Measurements from ENCODE around the gene SPATA31C1. TPM values are rescaled to one million over a fixed set of nuclear protein-coding genes. Genes with fewer than 3 reads are reported as not detected.
"Not testable (repeated sequence)": the region's sequence is repeated elsewhere in the genome, so short reads cannot be mapped to it uniquely, and the experiment has no call there.

Gene SPATA31C1
- total RNA-seq (2016; rRNA removed; fragmentation: Illumina TruSeq; extraction: Trizol) (not detected in 2 replicates), polyA plus RNA-seq (2011; rRNA removed) (not detected in 2 replicates), polyA minus RNA-seq (2011; rRNA and poly(A)+ RNA removed; ENCODE audit: low replicate concordance) (not detected in 2 replicates), Bru-seq, nascent RNA (not detected), BruChase-seq, experiment 1, labeled RNA remaining after a 6-hour chase (not detected), BruChase-seq, experiment 2, labeled RNA remaining after a 2-hour chase (not detected)
- total RNA-seq (2016; cell fraction: cytosol; rRNA removed; fragmentation: Illumina TruSeq; extraction: Trizol; ENCODE audit: low read depth) = not detected in 2 replicates
- not detected in 2 replicates for total RNA-seq (2016; cell fraction: insoluble cytoplasmic fraction; rRNA removed; fragmentation: Illumina TruSeq; extraction: Trizol)
- not detected in 2 replicates for total RNA-seq (2016; cell fraction: membrane; rRNA removed; fragmentation: Illumina TruSeq; extraction: Trizol)
- total RNA-seq (2016; cell fraction: nucleus; rRNA removed; fragmentation: Illumina TruSeq; extraction: Trizol) = not detected in 2 replicates
- not detected in 2 replicates for polyA plus RNA-seq (2011; cell fraction: cytosol; rRNA removed)
- not detected in 2 replicates for polyA plus RNA-seq (2011; cell fraction: nucleus; rRNA removed)
- not detected in 2 replicates for polyA plus RNA-seq (2012)
- polyA plus RNA-seq (2016; cell fraction: cytosol; fragmentation: Illumina TruSeq; extraction: Trizol; ENCODE audit: low read depth) = not detected in 2 replicates
- not detected in 2 replicates for polyA plus RNA-seq (2016; cell fraction: insoluble cytoplasmic fraction; fragmentation: Illumina TruSeq; extraction: Trizol; ENCODE audit: low read depth)
- polyA plus RNA-seq (2016; cell fraction: membrane; fragmentation: Illumina TruSeq; extraction: Trizol; ENCODE audit: low read depth) = not detected in 2 replicates
- not detected in 2 replicates for polyA plus RNA-seq (2016; cell fraction: nucleus; fragmentation: Illumina TruSeq; extraction: Trizol; ENCODE audit: insufficient read depth, low read depth)
- not detected in 2 replicates for polyA minus RNA-seq (2011; cell fraction: cytosol; rRNA and poly(A)+ RNA removed)
- polyA minus RNA-seq (2011; cell fraction: nucleus; rRNA and poly(A)+ RNA removed) = not detected in 2 replicates
- long read RNA-seq, experiment 1 = 0 reads
- long read RNA-seq, experiment 2 = 0 reads

- H3K27me3 ChIP-seq (ENCODE audit: control insufficient read depth in 1 of 2, insufficient read depth in 2 of 2, low read length in 2 of 2); H4K20me1 ChIP-seq (ENCODE audit: insufficient read depth, low read length); H2AFZ ChIP-seq (ENCODE audit: low read length); DNase-seq (ENCODE audit: low spot score); FAIRE-seq; intact Hi-C loops (cut with micrococcal nuclease; ENCODE audit: unreplicated experiment); POLR2A ChIA-PET; BruUV-seq (replicated peaks); H3K27ac ChIP-seq (ENCODE audit: extremely low read length, insufficient read depth, low read length); H3K9me3 ChIP-seq (ENCODE audit: low read length); in situ Hi-C loops (cut with HindIII; ENCODE audit: extremely low pct_ligation_motif_present, low pct_unique_long_range_greater_than_20kb); H3K4me1 ChIP-seq (ENCODE audit: insufficient read depth, low read length); H3K9ac ChIP-seq (ENCODE audit: insufficient read depth, low read depth, low read length); H3K4me3 ChIP-seq (replicated peaks in 1 of 3; ENCODE audit: insufficient read depth in 1 of 3, low read depth in 2 of 3, low read length in 3 of 3); ATAC-seq; H3K79me2 ChIP-seq (ENCODE audit: insufficient read depth, low read length); H3K36me3 ChIP-seq (replicated peaks in 1 of 2; ENCODE audit: control insufficient read depth in 1 of 2, insufficient read depth in 2 of 2, low read length in 2 of 2); CTCF ChIA-PET (ENCODE audit: low intra/inter-chr PET ratio, low total read pairs); H3K4me2 ChIP-seq (ENCODE audit: low read depth, low read length): not testable (repeated sequence)
- WGBS (ENCODE audit: low lambda C conversion rate) = no CpG with 5 or more reads among the region's 8 CpGs
These were observed at the start of gene SPATA31C1 for GRCh38 chr9:87917662-87918061. Gene SPATA31C1 (plus strand): TSS chr9:87917962.

- CTCF ChIA-PET (ENCODE audit: low intra/inter-chr PET ratio, low total read pairs) = no interaction called here
These were observed 49.6 kb upstream of the SPATA31C1 start for GRCh38 chr9:87868175-87868574.

More at GRCh38 chr9:87868175-87868574, 49.6 kb upstream of the SPATA31C1 start:
- DNase-seq (ENCODE audit: low spot score) (no peak), ATAC-seq (no peak), FAIRE-seq (no peak)
- no peak overlapping the region for H3K27ac ChIP-seq (ENCODE audit: extremely low read length, insufficient read depth, low read length)
- no peak overlapping the region for H3K9ac ChIP-seq (ENCODE audit: insufficient read depth, low read depth, low read length)
- intact Hi-C loops (cut with micrococcal nuclease; ENCODE audit: unreplicated experiment) (no loop called here), in situ Hi-C loops (cut with HindIII; ENCODE audit: extremely low pct_ligation_motif_present, low pct_unique_long_range_greater_than_20kb) (no loop called here)
- H3K27me3 ChIP-seq (ENCODE audit: control insufficient read depth in 1 of 2, insufficient read depth in 2 of 2, low read length in 2 of 2) = peaks cover 0 to 1% of the 10 kb centered on the region in 2 experiments; a peak in 2 of 5 replicates
- 61% methylated on average over 5 of the region's 9 CpGs for WGBS (ENCODE audit: low lambda C conversion rate)
- H3K9me3 ChIP-seq (ENCODE audit: low read length) = no peaks in the 10 kb centered on the region
- TF ChIP-seq ZNF350 (CRISPR knock-in tag; IDR thresholded peaks at IDR 0.05; ENCODE audit: borderline replicate concordance, low read depth) = no peak
- TF ChIP-seq TFDP2 (CRISPR knock-in tag; IDR thresholded peaks at IDR 0.05) = no peak
- TF ChIP-seq CCAR2 (optimal IDR thresholded peaks at IDR 0.05; ENCODE audit: low read depth, low read length) = no peak
- no peak for TF ChIP-seq JUNB (CRISPR knock-in tag; IDR thresholded peaks at IDR 0.05; ENCODE audit: borderline replicate concordance)
- no peak for TF ChIP-seq NFATC3 (CRISPR knock-in tag; IDR thresholded peaks at IDR 0.05)
- no peak for TF ChIP-seq TFAP4 (IDR thresholded peaks at IDR 0.05; ENCODE audit: borderline replicate concordance, low read depth)
- no peak for TF ChIP-seq HNRNPH1 (optimal IDR thresholded peaks at IDR 0.05; ENCODE audit: low read depth, low read length)
- TF ChIP-seq ZNF205 (CRISPR knock-in tag; IDR thresholded peaks at IDR 0.05) = no peak
- H3K36me3 ChIP-seq (replicated peaks in 1 of 2; ENCODE audit: control insufficient read depth in 1 of 2, insufficient read depth in 2 of 2, low read length in 2 of 2) = no peaks in the 10 kb centered on the region
- no TSS peak for BruUV-seq (replicated peaks)
- no peaks in the 10 kb centered on the region for H4K20me1 ChIP-seq (ENCODE audit: insufficient read depth, low read length)
- POLR2A ChIA-PET = no interaction called here
- H3K4me2 ChIP-seq (ENCODE audit: low read depth, low read length) = no peak overlapping the region
- H3K4me3 ChIP-seq (replicated peaks in 1 of 3; ENCODE audit: insufficient read depth in 1 of 3, low read depth in 2 of 3, low read length in 3 of 3) = no peak overlapping the region
- H2AFZ ChIP-seq (ENCODE audit: low read length) = no peak overlapping the region
- no peaks in the 10 kb centered on the region for H3K4me1 ChIP-seq (ENCODE audit: insufficient read depth, low read length)
- H3K79me2 ChIP-seq (ENCODE audit: insufficient read depth, low read length) = no peaks in the 10 kb centered on the region
